ENCODE data around the gene FARP2.
A peak's percentile ranks its signal among the peaks of the same experiment; 100 is the strongest.

Gene FARP2

GRCh38 chr2:241315093-241315878 is 40.8 kb upstream of the FARP2 start, which contains the start of gene HDLBP:
Gene HDLBP, minus strand, starts transcription at chr2:241315672. Its CDS starts 48,803 bp downstream, at chr2:241266869.
- TF ChIP-seq EP300 (IDR thresholded peaks at IDR 0.05; ENCODE audit: borderline replicate concordance): peak; percentile 45; the same call in 1 of the 2 replicates
- TF ChIP-seq USF1 (IDR thresholded peaks at IDR 0.05): peak; percentile 99
- TF ChIP-seq TAF1 (IDR thresholded peaks at IDR 0.05; ENCODE audit: low read depth): peak; percentile 93
- TF ChIP-seq TEAD4 (IDR thresholded peaks at IDR 0.05): no peak; the same call in 1 of the 2 replicates
- no peak for TF ChIP-seq ZBTB7A (IDR thresholded peaks at IDR 0.05; ENCODE audit: low read depth)
- TF ChIP-seq NFIC (IDR thresholded peaks at IDR 0.05): no peak; the same call in 1 of the 2 replicates
- no peak for TF ChIP-seq RAD21 (IDR thresholded peaks at IDR 0.05; ENCODE audit: low read depth)
- peak; percentile 59; the same call in 1 of the 2 replicates for TF ChIP-seq MAX (IDR thresholded peaks at IDR 0.05)
- no peak for TF ChIP-seq FOXM1 (IDR thresholded peaks at IDR 0.05; ENCODE audit: borderline replicate concordance, low read depth)
- TF ChIP-seq EGR1 (IDR thresholded peaks at IDR 0.05): 0 out of 2 replicates have a peak, but pooled peaks have one; percentile 15
- TF ChIP-seq YY1 (IDR thresholded peaks at IDR 0.05; ENCODE audit: low read depth): peak; percentile 96
- TF ChIP-seq TCF12 (IDR thresholded peaks at IDR 0.05; ENCODE audit: low read depth): 0 out of 2 replicates have a peak, but pooled peaks have one; percentile 67
- TF ChIP-seq CEBPB (IDR thresholded peaks at IDR 0.05): peak; percentile 71
- no peak for TF ChIP-seq REST (IDR thresholded peaks at IDR 0.05; ENCODE audit: low read depth)
- peak; percentile 56; the same call in 1 of the 2 replicates for TF ChIP-seq CREB1 (IDR thresholded peaks at IDR 0.05; ENCODE audit: low read depth)

GRCh38 chr2:241315879-241316631 is 40.0 kb upstream of the FARP2 start, which contains the start of gene SEPTIN2:
Gene SEPTIN2, plus strand, starts transcription at chr2:241315925. Its CDS starts 8,308 bp downstream, at chr2:241324233.
- TF ChIP-seq CREB1 (IDR thresholded peaks at IDR 0.05; ENCODE audit: low read depth) (no peak), REST (IDR thresholded peaks at IDR 0.05; ENCODE audit: low read depth) (no peak), YY1 (IDR thresholded peaks at IDR 0.05; ENCODE audit: low read depth) (peak; percentile 88), NFIC (IDR thresholded peaks at IDR 0.05) (0 out of 2 replicates have a peak, but pooled peaks have one; percentile 25), ZBTB7A (IDR thresholded peaks at IDR 0.05; ENCODE audit: low read depth) (no peak), MAX (IDR thresholded peaks at IDR 0.05) (peak; percentile 48; the same call in 1 of the 2 replicates), TCF12 (IDR thresholded peaks at IDR 0.05; ENCODE audit: low read depth) (no peak), EP300 (IDR thresholded peaks at IDR 0.05; ENCODE audit: borderline replicate concordance) (no peak), EGR1 (IDR thresholded peaks at IDR 0.05) (no peak)

- TF ChIP-seq EGR1 (IDR thresholded peaks at IDR 0.05) (no peak), CREB1 (IDR thresholded peaks at IDR 0.05; ENCODE audit: low read depth) (no peak), CEBPB (IDR thresholded peaks at IDR 0.05) (no peak), TEAD4 (IDR thresholded peaks at IDR 0.05) (no peak), USF1 (IDR thresholded peaks at IDR 0.05) (no peak), RAD21 (IDR thresholded peaks at IDR 0.05; ENCODE audit: low read depth) (no peak), TAF1 (IDR thresholded peaks at IDR 0.05; ENCODE audit: low read depth) (no peak), ZBTB7A (IDR thresholded peaks at IDR 0.05; ENCODE audit: low read depth) (no peak), FOXM1 (IDR thresholded peaks at IDR 0.05; ENCODE audit: borderline replicate concordance, low read depth) (no peak), MAX (IDR thresholded peaks at IDR 0.05) (no peak), REST (IDR thresholded peaks at IDR 0.05; ENCODE audit: low read depth) (no peak), TCF12 (IDR thresholded peaks at IDR 0.05; ENCODE audit: low read depth) (no peak), EP300 (IDR thresholded peaks at IDR 0.05; ENCODE audit: borderline replicate concordance) (no peak), YY1 (IDR thresholded peaks at IDR 0.05; ENCODE audit: low read depth) (no peak), NFIC (IDR thresholded peaks at IDR 0.05) (no peak)
These were observed 39.3 kb upstream of the FARP2 start for GRCh38 chr2:241316825-241317224.

Measured in Ishikawa (cell line).